ENCODE results near the gene CEP192. TPM values are rescaled to one million over a fixed set of nuclear protein-coding genes. Genes with fewer than 3 reads are reported as not detected.

Gene CEP192
- total RNA-seq, 1 donor from 2014 or later, result 20.1 TPM

DNA sequence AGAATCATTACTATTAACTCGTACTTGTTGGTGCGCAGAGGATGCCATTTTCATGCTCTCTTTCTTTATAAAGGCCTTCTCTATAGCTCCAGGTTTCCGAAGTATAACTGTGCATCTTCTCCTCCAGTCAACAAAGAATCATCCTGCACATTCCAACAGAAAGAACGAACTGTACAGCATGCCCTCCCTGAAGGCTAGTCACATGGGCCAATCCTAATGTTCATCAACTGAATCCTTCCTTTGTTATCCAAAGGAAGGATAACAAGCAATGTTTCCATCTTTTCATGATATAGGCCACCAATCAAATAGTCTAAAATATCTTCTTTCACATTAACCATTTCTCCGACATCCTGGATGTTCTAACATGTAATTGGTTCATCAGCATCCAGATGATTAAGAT, 160.5 kb downstream of the CEP192 start:
- Mint-ChIP-seq H3K4me1 (ENCODE audit: low read depth, unreplicated experiment) (no peaks in the 10 kb centered on the region), H3K27ac (ENCODE audit: unreplicated experiment) (no peak overlapping the region), H3K4me3 (ENCODE audit: unreplicated experiment) (no peak overlapping the region), H3K9me3 (ENCODE audit: unreplicated experiment) (peaks cover 4% of the 10 kb centered on the region), H3K36me3 (ENCODE audit: unreplicated experiment) (peaks cover 12% of the 10 kb centered on the region), H3K27me3 (ENCODE audit: unreplicated experiment) (no peaks in the 10 kb centered on the region)
- no peak for DNase-seq
- TF ChIP-seq, protein P1, sequence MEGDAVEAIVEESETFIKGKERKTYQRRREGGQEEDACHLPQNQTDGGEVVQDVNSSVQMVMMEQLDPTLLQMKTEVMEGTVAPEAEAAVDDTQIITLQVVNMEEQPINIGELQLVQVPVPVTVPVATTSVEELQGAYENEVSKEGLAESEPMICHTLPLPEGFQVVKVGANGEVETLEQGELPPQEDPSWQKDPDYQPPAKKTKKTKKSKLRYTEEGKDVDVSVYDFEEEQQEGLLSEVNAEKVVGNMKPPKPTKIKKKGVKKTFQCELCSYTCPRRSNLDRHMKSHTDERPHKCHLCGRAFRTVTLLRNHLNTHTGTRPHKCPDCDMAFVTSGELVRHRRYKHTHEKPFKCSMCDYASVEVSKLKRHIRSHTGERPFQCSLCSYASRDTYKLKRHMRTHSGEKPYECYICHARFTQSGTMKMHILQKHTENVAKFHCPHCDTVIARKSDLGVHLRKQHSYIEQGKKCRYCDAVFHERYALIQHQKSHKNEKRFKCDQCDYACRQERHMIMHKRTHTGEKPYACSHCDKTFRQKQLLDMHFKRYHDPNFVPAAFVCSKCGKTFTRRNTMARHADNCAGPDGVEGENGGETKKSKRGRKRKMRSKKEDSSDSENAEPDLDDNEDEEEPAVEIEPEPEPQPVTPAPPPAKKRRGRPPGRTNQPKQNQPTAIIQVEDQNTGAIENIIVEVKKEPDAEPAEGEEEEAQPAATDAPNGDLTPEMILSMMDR (IDR thresholded peaks at IDR 0.05; ENCODE audit: partially characterized antibody, unreplicated experiment), result no peak

DNA sequence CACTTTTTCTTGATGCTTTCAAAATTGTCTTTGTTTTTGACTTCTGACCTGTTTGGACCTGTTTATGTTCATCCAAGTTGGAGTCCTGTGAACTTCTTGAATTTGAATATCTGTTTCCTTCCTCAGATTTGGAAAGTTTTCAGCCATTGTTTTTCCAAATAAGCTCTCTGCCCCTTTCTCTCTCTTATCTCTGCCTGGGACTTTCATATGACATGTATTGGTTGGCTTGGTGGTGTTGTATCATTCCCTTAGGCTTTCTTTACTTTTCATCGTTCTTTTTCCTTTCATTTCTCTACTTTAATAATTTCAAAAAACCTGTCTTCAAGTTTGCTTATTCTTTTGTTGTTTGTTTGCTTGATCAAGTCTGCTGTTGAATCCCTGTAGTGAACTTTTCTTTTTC, 167.3 kb downstream of the CEP192 start:
- Mint-ChIP-seq H3K4me1 (ENCODE audit: low read depth, unreplicated experiment) (no peaks in the 10 kb centered on the region), H3K36me3 (ENCODE audit: unreplicated experiment) (peaks cover 21% of the 10 kb centered on the region), H3K4me3 (ENCODE audit: unreplicated experiment) (no peak overlapping the region), H3K27ac (ENCODE audit: unreplicated experiment) (no peak overlapping the region), H3K9me3 (ENCODE audit: unreplicated experiment) (peaks cover 7% of the 10 kb centered on the region), H3K27me3 (ENCODE audit: unreplicated experiment) (peaks cover 5% of the 10 kb centered on the region)
- TF ChIP-seq, protein P1 (IDR thresholded peaks at IDR 0.05; ENCODE audit: partially characterized antibody, unreplicated experiment), result no peak
- no peak for DNase-seq

DNA sequence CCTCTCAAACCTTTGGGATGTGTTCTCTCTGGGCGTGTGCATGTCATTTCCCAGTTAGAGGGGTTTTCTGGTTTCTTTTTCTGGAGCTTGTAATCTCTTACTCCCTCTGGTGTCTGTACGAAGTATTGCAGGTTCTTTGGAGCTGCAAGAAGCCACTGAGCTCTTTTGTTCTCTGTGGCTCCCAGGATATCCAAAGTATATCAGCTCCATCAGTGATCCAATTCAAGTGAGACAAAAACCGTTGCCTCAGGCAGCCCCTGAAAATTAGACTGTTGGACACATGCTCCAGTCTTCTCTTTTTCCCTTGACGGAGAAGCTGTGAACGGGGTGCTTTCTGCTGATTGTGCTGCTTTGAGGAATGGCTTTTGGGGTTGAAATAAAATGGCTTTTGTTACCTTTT, 168.4 kb downstream of the CEP192 start:
- H3K4me3 Mint-ChIP-seq (ENCODE audit: unreplicated experiment), result no peak overlapping the region
- H3K27ac Mint-ChIP-seq (ENCODE audit: unreplicated experiment), result no peak overlapping the region
- TF ChIP-seq, protein P1 (IDR thresholded peaks at IDR 0.05; ENCODE audit: partially characterized antibody, unreplicated experiment), result peak; percentile 92
- no peaks in the 10 kb centered on the region for H3K4me1 Mint-ChIP-seq (ENCODE audit: low read depth, unreplicated experiment)
- H3K9me3 Mint-ChIP-seq (ENCODE audit: unreplicated experiment), result peaks cover 7% of the 10 kb centered on the region
- peaks cover 5% of the 10 kb centered on the region for H3K27me3 Mint-ChIP-seq (ENCODE audit: unreplicated experiment)
- no peak for DNase-seq
- H3K36me3 Mint-ChIP-seq (ENCODE audit: unreplicated experiment), result peaks cover 18% of the 10 kb centered on the region

DNA sequence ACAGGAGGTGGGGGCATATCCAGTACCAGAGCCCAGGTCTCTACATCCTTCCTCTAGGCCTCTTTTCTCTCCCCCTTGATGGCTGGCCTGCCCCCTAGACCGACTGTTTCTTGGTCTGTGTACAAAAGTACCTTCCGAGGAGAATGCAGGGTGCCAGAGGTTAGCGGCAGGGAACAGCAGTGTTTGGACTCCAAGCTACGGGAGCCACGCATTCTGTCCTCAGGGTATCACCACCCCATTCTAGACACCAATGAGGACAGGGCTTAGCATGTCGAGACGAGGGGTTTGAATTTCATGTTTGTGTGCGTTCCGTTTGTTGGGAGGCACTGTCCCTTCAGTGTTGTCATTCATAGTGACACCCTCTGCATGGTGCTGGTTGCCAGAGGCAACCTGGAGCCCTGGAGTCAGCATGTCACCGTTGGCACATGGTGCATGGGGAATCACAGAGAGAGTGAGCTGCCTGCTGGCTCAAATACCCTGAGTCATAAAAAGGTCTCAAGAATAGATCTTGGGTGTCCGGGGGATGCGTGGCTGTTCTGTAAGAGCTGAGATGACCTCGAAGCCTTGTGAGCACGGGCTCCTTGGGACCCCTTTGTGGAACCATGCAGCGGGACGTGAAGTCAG, 170.2 kb downstream of the CEP192 start:
- TF ChIP-seq, protein P1 (IDR thresholded peaks at IDR 0.05; ENCODE audit: partially characterized antibody, unreplicated experiment), result no peak
- Mint-ChIP-seq H3K4me1 (ENCODE audit: low read depth, unreplicated experiment) (no peaks in the 10 kb centered on the region), H3K27ac (ENCODE audit: unreplicated experiment) (no peak overlapping the region), H3K27me3 (ENCODE audit: unreplicated experiment) (peaks cover 5% of the 10 kb centered on the region), H3K36me3 (ENCODE audit: unreplicated experiment) (peaks cover 13% of the 10 kb centered on the region), H3K4me3 (ENCODE audit: unreplicated experiment) (no peak overlapping the region), H3K9me3 (ENCODE audit: unreplicated experiment) (peaks cover 4% of the 10 kb centered on the region)
- DNase-seq, result no peak

DNA sequence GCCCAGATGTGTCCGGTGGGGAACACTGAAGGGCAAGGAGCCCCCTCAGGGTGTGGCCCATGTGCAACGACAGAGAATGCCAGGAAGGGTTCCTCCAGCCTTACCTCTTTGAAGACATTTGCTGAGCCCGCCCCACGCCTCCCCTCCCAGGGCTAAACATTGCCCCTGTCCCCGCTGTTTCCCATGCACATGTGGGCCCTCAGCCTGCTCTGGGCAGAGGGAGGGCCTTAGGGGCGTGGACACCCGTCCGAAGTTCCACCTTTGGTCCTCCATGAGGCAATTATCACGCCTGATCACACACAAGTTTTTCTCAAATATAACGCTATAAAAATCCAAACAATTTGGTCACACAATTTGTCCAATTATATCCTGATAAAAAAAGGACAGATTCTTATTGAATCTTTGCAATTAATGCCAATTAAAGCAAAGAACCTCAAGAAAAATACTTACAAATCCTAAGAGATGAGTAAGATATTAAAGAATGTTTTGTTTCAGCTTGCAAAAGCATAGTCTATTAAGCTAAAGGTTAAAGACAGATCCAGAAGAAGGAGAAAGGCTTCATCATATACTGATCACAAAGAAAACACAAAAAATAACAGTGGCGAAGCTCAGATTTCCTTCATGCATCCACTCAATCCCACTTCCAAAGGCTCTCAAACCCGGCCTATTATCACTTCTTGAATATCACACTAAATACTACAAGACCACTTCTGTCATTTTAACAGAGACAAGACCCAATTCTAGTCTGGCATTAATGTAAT, 172.2 kb downstream of the CEP192 start:
- H3K27me3 Mint-ChIP-seq (ENCODE audit: unreplicated experiment), result peaks cover 5% of the 10 kb centered on the region

More for the DNA sequence above, 172.2 kb downstream of the CEP192 start:
- H3K4me1 Mint-ChIP-seq (ENCODE audit: low read depth, unreplicated experiment), result no peaks in the 10 kb centered on the region
- no peak for DNase-seq
- H3K4me3 Mint-ChIP-seq (ENCODE audit: unreplicated experiment), result no peak overlapping the region
- H3K9me3 Mint-ChIP-seq (ENCODE audit: unreplicated experiment), result peaks cover 11% of the 10 kb centered on the region
- H3K36me3 Mint-ChIP-seq (ENCODE audit: unreplicated experiment), result peaks cover 15% of the 10 kb centered on the region
- H3K27ac Mint-ChIP-seq (ENCODE audit: unreplicated experiment), result no peak overlapping the region
- TF ChIP-seq, protein P1 (IDR thresholded peaks at IDR 0.05; ENCODE audit: partially characterized antibody, unreplicated experiment), result no peak
